A549 treated with ZK216348 at 1 μM for 4 hours (cell line): ENCODE data around the gene MIEN1. TPM values are rescaled to one million over a fixed set of nuclear protein-coding genes. Genes with fewer than 3 reads are reported as not detected.

Experiments used
- total RNA-seq: library from RNA; stranded (reverse); fragments of 200-300 nt; extraction: Qiagen RNA extraction; gene quantifications from 5 replicates; pipeline ENCODE4 v1.2.3, GENCODE V29; 2022; ENCODE audit warnings: low read depth

The MIEN1 gene, protein sequence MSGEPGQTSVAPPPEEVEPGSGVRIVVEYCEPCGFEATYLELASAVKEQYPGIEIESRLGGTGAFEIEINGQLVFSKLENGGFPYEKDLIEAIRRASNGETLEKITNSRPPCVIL
- total RNA-seq = 85.3 to 99.9 TPM (median 90.4 TPM) in 5 replicates

DNA sequence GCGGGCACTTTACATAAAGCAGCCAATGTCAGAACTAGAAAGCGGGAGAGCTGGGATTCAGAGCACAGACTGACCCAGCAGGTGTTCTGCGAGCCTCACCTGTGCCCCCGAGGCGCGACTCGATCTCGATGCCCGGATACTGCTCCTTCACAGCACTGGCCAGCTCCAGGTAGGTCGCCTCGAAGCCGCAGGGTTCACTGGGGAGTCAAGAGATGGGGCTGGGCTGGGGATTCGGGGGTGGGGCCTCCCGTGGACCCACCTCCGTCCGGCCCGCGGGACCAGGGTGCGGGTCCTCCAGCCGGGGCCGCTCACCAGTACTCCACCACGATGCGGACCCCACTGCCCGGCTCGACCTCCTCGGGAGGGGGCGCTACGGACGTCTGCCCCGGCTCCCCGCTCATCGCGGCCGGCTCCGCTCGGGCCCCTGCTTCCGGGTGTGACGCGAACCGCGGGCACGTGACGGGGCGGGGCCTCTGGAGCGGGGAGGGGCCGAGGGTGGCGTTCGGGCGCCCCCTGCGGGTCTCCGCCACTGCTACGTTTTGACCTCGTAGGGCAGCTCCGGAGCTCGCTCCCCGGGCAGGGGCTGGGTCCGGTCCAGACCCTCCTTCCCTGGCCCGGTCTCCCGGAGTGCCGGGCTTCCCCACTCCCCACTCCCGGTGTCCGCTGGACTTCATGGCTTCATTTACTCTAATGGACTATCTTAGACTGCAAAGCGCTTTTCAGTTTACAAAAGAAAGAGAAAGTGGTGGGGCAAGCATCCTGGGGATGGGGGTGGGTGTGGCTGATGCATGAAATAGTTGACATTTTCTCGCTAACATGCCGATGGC lies at the start of gene MIEN1:
Gene MIEN1, minus strand, starts transcription at position 438 of the 827 bp plus-strand sequence. Its CDS starts 37 bp downstream, at position 401.

DNA sequence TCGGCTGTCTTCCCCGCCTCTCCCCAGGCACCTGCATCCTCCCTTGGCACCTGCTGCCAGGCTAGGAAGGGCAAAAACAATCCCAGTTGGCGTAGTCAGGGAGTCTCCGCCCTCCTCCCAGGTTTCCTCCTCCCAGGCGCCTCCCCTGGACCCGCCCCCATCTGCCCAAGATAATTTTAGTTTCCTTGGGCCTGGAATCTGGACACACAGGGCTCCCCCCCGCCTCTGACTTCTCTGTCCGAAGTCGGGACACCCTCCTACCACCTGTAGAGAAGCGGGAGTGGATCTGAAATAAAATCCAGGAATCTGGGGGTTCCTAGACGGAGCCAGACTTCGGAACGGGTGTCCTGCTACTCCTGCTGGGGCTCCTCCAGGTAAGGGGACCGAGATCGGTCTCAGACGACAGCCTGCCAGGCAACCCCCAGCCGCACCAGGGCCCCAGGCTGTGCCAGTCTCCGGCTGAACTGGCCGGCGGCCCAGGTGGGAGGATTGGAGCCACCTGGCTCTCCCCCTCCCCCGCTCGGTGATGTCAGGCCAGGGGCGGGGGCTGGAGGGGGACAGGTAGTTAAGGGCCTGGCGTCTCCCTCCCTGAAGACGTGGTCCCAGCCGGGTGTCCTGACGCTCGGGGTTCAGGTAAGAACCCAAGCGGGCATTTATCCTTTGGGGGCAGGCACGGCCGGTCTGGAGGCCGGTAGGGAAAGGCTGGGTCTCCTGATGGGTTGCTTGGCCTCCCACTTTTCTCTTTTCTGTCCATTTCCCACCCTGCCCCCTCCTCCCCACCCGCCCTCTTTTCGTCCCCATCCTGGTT lies 7.6 kb upstream of the MIEN1 start, which contains the start of gene GRB7:
Gene GRB7, plus strand, starts transcription at position 179 of the 808 bp plus-strand sequence. CDS start 4,364 bp downstream, outside the sequence.

DNA sequence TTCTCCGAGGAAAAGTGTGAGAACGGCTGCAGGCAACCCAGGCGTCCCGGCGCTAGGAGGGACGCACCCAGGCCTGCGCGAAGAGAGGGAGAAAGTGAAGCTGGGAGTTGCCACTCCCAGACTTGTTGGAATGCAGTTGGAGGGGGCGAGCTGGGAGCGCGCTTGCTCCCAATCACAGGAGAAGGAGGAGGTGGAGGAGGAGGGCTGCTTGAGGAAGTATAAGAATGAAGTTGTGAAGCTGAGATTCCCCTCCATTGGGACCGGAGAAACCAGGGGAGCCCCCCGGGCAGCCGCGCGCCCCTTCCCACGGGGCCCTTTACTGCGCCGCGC lies 30.5 kb downstream of the MIEN1 start, which contains the start of gene ERBB2:
Gene ERBB2, plus strand, starts transcription at position 247 of the 330 bp plus-strand sequence. CDS start 175 bp downstream, outside the sequence.

DNA sequence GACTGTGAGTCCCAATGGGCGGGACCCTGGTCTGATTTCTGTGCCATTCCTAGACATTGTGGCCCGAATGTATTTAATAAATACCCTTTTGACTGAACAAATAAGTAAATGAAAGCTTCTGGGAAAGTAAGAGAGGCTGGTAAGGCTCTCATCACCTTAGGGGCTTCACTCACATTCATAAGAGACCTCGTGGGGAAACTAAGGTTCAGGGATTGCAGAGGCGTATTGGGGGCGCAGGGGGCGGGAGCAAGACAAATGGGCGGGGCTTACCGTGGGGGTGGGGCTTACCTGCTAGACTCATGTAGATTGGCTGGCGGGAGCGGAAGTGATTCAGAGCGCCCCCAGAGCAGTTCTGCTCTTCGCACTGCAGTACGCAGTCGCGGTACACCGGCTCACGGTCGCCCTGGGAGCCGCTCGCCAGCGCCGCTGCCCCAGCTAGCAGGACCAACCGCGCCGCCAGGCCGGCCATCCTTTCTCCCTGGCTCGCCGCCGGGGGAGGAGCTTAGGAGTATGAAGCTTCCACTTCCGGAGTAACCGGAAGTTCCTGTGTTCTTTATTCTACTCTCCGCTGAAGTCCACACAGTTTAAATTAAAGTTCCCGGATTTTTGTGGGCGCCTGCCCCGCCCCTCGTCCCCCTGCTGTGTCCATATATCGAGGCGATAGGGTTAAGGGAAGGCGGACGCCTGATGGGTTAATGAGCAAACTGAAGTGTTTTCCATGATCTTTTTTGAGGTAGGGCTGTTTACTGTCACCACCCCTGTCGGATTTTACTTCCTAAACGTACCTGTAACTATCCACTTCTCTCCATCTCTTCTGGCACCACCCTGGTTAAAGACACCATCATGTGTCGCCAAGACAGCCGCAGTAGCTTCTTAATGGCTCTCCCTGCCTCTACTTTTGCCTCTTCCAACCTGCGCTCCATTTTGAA lies 42.5 kb downstream of the MIEN1 start, which contains the start of gene PGAP3:
Gene PGAP3, minus strand, starts transcription at position 512 of the 929 bp plus-strand sequence. Its CDS starts 43 bp downstream, at position 469.

Other genes with a start within 250 kb of the MIEN1 start
- gene NEUROD2, start 122.6 kb downstream of the MIEN1 start, total RNA-seq = 0.18 TPM in 1 of 5 replicates, not detected in the others
- 0.16 to 0.19 TPM in 2 of 5 replicates, not detected in the others for gene PPP1R1B, start 103.6 kb downstream of the MIEN1 start, total RNA-seq
- gene STARD3, start 93.4 kb downstream of the MIEN1 start, total RNA-seq = 31.6 to 68.1 TPM (median 59.0 TPM) in 5 replicates
- gene TCAP, start 65.2 kb downstream of the MIEN1 start, total RNA-seq = 0.61 to 1.7 TPM (median 1.1 TPM) in 5 replicates
- gene PNMT, start 62.1 kb downstream of the MIEN1 start, total RNA-seq = 0.12 to 0.14 TPM in 2 of 5 replicates, not detected in the others
- 5.1 to 8.4 TPM (median 7.4 TPM) in 5 replicates for gene PGAP3, start 42.5 kb downstream of the MIEN1 start, total RNA-seq
- 21.6 to 41.0 TPM (median 33.9 TPM) in 5 replicates for gene ERBB2, start 30.5 kb downstream of the MIEN1 start, total RNA-seq
- gene GRB7, start 7.4 kb upstream of the MIEN1 start, total RNA-seq = 3.9 to 7.4 TPM (median 5.1 TPM) in 5 replicates
- gene IKZF3, start 133.8 kb upstream of the MIEN1 start, total RNA-seq = not detected in 5 replicates
- gene ZPBP2, start 137.7 kb upstream of the MIEN1 start, total RNA-seq = not detected in 5 replicates
- gene GSDMB, start 188.1 kb upstream of the MIEN1 start, total RNA-seq = 1.7 to 3.1 TPM (median 1.9 TPM) in 5 replicates
- 36.9 to 42.2 TPM (median 40.0 TPM) in 5 replicates for gene ORMDL3, start 197.1 kb upstream of the MIEN1 start, total RNA-seq
- not detected in 5 replicates for gene LRRC3C, start 197.2 kb upstream of the MIEN1 start, total RNA-seq
- gene GSDMA, start 232.5 kb upstream of the MIEN1 start, total RNA-seq = not detected in 5 replicates